H1 (cell line): Measurements from ENCODE around the gene SSTR3.

ENCODE experiments used
- EZH2 ChIP-seq: fragments of 200-600 bp; sonication (generic); IDR thresholded peaks from 2 replicates; pipeline ENCODE4 v1.7.1; 2012; ENCODE audit warnings: low read depth, mild to moderate bottlenecking, moderate library complexity, low read length, inconsistent platforms; ENCODE audit not compliant: severe bottlenecking
- GTF2F1 ChIP-seq: IDR thresholded peaks from 2 replicates; pipeline ENCODE4 v1.6.1; 2012; ENCODE audit warnings: low read depth, low read length, improper control_type of control experiment, borderline replicate concordance
- KDM5A ChIP-seq: fragments of 200-600 bp; IDR thresholded peaks from 2 replicates; pipeline ENCODE4 v1.7.1; 2012; ENCODE audit warnings: mild to moderate bottlenecking, low read length, inconsistent platforms, mixed read lengths
- POLR2A ChIP-seq, 2 experiments: IDR thresholded peaks; 1 replicate in 1 of 2; 2 replicates in 1 of 2; pipeline ENCODE4 v1.6.1; 2011; ENCODE audit warnings: low read depth in 2 of 2, low read length in 2 of 2, mild to moderate bottlenecking in 2 of 2; ENCODE audit errors: control extremely low read depth in 1 of 2
- POLR2AphosphoS5 ChIP-seq: IDR thresholded peaks from 2 replicates; pipeline ENCODE4 v1.6.1; 2011; ENCODE audit warnings: low read depth, low read length
- RNF2 ChIP-seq: fragments of 200-900, 300-1000 bp; sonication (generic); IDR thresholded peaks from 2 replicates; pipeline ENCODE4 v1.7.1; 2016; ENCODE audit warnings: borderline replicate concordance, low read depth, mild to moderate bottlenecking, antibody characterized with exemption, low read length; ENCODE audit not compliant: poor library complexity, severe bottlenecking; ENCODE audit errors: missing control alignments
- SP2 ChIP-seq: IDR thresholded peaks from 2 replicates; pipeline ENCODE4 v1.6.1; 2012; ENCODE audit warnings: mild to moderate bottlenecking, low read length, inconsistent platforms
- SP4 ChIP-seq: IDR thresholded peaks from 2 replicates; pipeline ENCODE4 v1.6.1; 2012; ENCODE audit warnings: low read length, inconsistent platforms
- TF ChIP-seq, protein P1 (sequence below), 3 experiments: IDR thresholded peaks; 1 replicate in 2 of 3; 2 replicates in 1 of 3; pipeline versions ENCODE4 v1.5.1 to v1.6.1; 2011; ENCODE audit warnings: low read length in 3 of 3, mild to moderate bottlenecking in 3 of 3, inconsistent platforms in 2 of 3, low read depth in 1 of 3, moderate library complexity in 1 of 3; ENCODE audit not compliant: insufficient read depth in 1 of 3; ENCODE audit errors: control extremely low read depth in 1 of 3
- TF ChIP-seq, protein P2 (sequence below): IDR thresholded peaks from 2 replicates; pipeline ENCODE4 v1.6.1; 2012; ENCODE audit warnings: low read length, inconsistent platforms

DNA sequence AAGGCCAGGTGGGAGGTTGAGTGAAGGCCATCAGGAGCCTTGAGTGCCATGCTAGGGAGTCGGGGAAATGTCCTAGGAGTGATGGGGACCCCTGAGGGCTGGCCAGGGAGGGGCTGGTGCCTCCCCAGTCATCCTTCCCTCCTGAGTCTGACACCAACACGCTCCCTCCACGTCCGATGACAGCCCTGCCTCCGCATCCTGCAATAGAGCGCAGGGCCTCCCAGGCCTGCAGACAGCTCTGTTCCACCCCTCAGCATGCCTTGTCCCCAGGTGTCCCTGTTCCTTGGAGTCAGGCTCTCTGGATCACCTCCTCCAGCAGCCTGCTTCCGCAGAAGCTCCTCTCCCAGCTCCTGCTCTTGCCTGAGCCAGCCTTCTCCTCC lies 28.7 kb upstream of the SSTR3 start:
- TF ChIP-seq, protein P1, sequence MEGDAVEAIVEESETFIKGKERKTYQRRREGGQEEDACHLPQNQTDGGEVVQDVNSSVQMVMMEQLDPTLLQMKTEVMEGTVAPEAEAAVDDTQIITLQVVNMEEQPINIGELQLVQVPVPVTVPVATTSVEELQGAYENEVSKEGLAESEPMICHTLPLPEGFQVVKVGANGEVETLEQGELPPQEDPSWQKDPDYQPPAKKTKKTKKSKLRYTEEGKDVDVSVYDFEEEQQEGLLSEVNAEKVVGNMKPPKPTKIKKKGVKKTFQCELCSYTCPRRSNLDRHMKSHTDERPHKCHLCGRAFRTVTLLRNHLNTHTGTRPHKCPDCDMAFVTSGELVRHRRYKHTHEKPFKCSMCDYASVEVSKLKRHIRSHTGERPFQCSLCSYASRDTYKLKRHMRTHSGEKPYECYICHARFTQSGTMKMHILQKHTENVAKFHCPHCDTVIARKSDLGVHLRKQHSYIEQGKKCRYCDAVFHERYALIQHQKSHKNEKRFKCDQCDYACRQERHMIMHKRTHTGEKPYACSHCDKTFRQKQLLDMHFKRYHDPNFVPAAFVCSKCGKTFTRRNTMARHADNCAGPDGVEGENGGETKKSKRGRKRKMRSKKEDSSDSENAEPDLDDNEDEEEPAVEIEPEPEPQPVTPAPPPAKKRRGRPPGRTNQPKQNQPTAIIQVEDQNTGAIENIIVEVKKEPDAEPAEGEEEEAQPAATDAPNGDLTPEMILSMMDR (IDR thresholded peaks at IDR 0.05; ENCODE audit: control extremely low read depth in 1 of 3, insufficient read depth in 1 of 3, low read depth in 1 of 3, low read length in 3 of 3): no peak
- TF ChIP-seq POLR2A (IDR thresholded peaks at IDR 0.05; ENCODE audit: control extremely low read depth in 1 of 2, low read depth in 2 of 2, low read length in 2 of 2): no peak
- no peak for TF ChIP-seq KDM5A
- TF ChIP-seq EZH2: no peak
- no peak for TF ChIP-seq SP4
- no peak for TF ChIP-seq POLR2AphosphoS5
- no peak for TF ChIP-seq GTF2F1
- TF ChIP-seq, protein P2, sequence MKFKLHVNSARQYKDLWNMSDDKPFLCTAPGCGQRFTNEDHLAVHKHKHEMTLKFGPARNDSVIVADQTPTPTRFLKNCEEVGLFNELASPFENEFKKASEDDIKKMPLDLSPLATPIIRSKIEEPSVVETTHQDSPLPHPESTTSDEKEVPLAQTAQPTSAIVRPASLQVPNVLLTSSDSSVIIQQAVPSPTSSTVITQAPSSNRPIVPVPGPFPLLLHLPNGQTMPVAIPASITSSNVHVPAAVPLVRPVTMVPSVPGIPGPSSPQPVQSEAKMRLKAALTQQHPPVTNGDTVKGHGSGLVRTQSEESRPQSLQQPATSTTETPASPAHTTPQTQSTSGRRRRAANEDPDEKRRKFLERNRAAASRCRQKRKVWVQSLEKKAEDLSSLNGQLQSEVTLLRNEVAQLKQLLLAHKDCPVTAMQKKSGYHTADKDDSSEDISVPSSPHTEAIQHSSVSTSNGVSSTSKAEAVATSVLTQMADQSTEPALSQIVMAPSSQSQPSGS: no peak
- TF ChIP-seq RNF2: no peak
- no peak for TF ChIP-seq SP2
